Adrenal gland (tissue), 5 donors: ENCODE results near the gene JAZF1.

Experiments used
- CTCF ChIP-seq, 6 experiments: fragments of 450-650 bp in 4 of 6; fragments of 200-600 bp in 2 of 6; sonication (generic) in 1 of 6; IDR thresholded peaks; 1 replicate in 5 of 6; 2 replicates in 1 of 6; pipeline versions ENCODE4 v1.5.1 to v1.8.0; 2016 to 2021; ENCODE audit warnings: antibody characterized with exemption in 6 of 6, mild to moderate bottlenecking in 2 of 6, moderate library complexity in 1 of 6
- POLR2A ChIP-seq, 2 donors: fragments of 450-650 bp; IDR thresholded peaks; one replicate each; pipeline ENCODE4 v1.6.1; 2017; ENCODE audit warnings: antibody characterized with exemption in 2 of 2, mild to moderate bottlenecking in 2 of 2, moderate library complexity in 1 of 2
- donor health status: DM: no; HTN: no; CAD: no.

- TF ChIP-seq POLR2A (IDR thresholded peaks at IDR 0.05) (no peak), CTCF (IDR thresholded peaks at IDR 0.05) (no peak)
These were observed 147.7 kb downstream of the JAZF1 start for GRCh38 chr7:28032738-28033380.
